Caco-2 (cell line): Measurements from ENCODE around the gene TMEM62. TPM values are rescaled to one million over a fixed set of nuclear protein-coding genes. Genes with fewer than 3 reads are reported as not detected.

ENCODE experiments used
- BruUV-seq: library from RNA; stranded (reverse); fragments of 400-500 nt; replicated peaks from 2 replicates; lab custom pipeline; 2021; lab: Mats Ljungman, UMichigan
- CTCF ChIA-PET: fragments of 300-600 bp; sonication (Branson Sonifier 250); formaldehyde crosslinking; loops from one replicate; lab custom pipeline; 2022; ENCODE audit warnings: antibody characterized with exemption; lab: Charles Lee
- POLR2A ChIA-PET: fragments of 300-600 bp; sonication (Branson Sonifier 250); formaldehyde crosslinking; loops from one replicate; lab custom pipeline; 2022; ENCODE audit warnings: antibody characterized with exemption; lab: Charles Lee
- DNase-seq, 2 experiments: peaks; one replicate each; pipeline versions ENCODE4 v3.0.0 to v3.0.0-alpha.2; 2020 to 2022
- H3K27me3 ChIP-seq: replicated peaks from 2 replicates; pipeline ENCODE4 v1.6.0; 2011; ENCODE audit warnings: low read length; ENCODE audit not compliant: control insufficient read depth, insufficient read depth
- H3K36me3 ChIP-seq: 2 replicates; pipeline ENCODE4 v1.5.1; 2011; ENCODE audit warnings: low read length; ENCODE audit not compliant: control insufficient read depth, insufficient read depth
- H3K4me1 ChIP-seq: fragments of 250-450 bp; sonication (Bioruptor Pico); 2 replicates; pipeline ENCODE4 v1.5.1; 2020; ENCODE audit warnings: mild to moderate bottlenecking
- H3K4me3 ChIP-seq: 2 replicates; pipeline ENCODE4 v1.5.1; 2011; ENCODE audit warnings: low read depth, mild to moderate bottlenecking, control low read depth, low read length
- H3K9me3 ChIP-seq: fragments of 250-450 bp; sonication (Bioruptor Pico); 2 replicates; pipeline ENCODE4 v1.5.1; 2020; ENCODE audit warnings: mild to moderate bottlenecking, moderate library complexity
- H3K27ac Mint-ChIP-seq: one replicate; pipeline ENCODE4 v1.8.0; 2022; ENCODE audit warnings: mixed read lengths; ENCODE audit not compliant: unreplicated experiment
- H3K27me3 Mint-ChIP-seq: one replicate; pipeline ENCODE4 v1.8.0; 2022; ENCODE audit warnings: mixed read lengths; ENCODE audit not compliant: insufficient read depth, unreplicated experiment
- H3K36me3 Mint-ChIP-seq: one replicate; pipeline ENCODE4 v1.8.0; 2022; ENCODE audit warnings: mild to moderate bottlenecking, mixed read lengths; ENCODE audit not compliant: insufficient read depth, unreplicated experiment
- H3K4me1 Mint-ChIP-seq: one replicate; pipeline ENCODE4 v1.8.0; 2022; ENCODE audit warnings: low read depth, mixed read lengths; ENCODE audit not compliant: unreplicated experiment
- H3K4me3 Mint-ChIP-seq: one replicate; pipeline ENCODE4 v1.8.0; 2022; ENCODE audit warnings: mild to moderate bottlenecking, moderate library complexity, mixed read lengths; ENCODE audit not compliant: unreplicated experiment
- H3K9me3 Mint-ChIP-seq: one replicate; pipeline ENCODE4 v1.8.0; 2022; ENCODE audit warnings: mixed read lengths; ENCODE audit not compliant: unreplicated experiment
- intact Hi-C: fragments of 100-400 bp; cut with micrococcal nuclease; formaldehyde crosslinking; loops from one replicate; pipeline ENCODE4 v1.10.0; 2022; ENCODE audit not compliant: unreplicated experiment
- total RNA-seq: library from RNA; stranded (reverse); gene quantifications from 2 replicates; pipeline ENCODE4 v1.2.3, GENCODE V29; 2022
- TF ChIP-seq, protein P1 (sequence below), 2 experiments: fragments of 200-600 bp in 1 of 2; IDR thresholded peaks; 1 replicate in 1 of 2; 2 replicates in 1 of 2; pipeline versions ENCODE4 v1.5.1 to v1.8.0; 2011 to 2022; ENCODE audit warnings: antibody characterized with exemption in 1 of 2, control low read depth in 1 of 2, inconsistent platforms in 1 of 2, low read depth in 1 of 2, low read length in 1 of 2, mild to moderate bottlenecking in 1 of 2, moderate library complexity in 1 of 2; ENCODE audit not compliant: insufficient read depth in 1 of 2, severe bottlenecking in 1 of 2, unreplicated experiment in 1 of 2

TMEM62 gene
- total RNA-seq, 1 experiment from 2014 or later, result 23.7 TPM

DNA sequence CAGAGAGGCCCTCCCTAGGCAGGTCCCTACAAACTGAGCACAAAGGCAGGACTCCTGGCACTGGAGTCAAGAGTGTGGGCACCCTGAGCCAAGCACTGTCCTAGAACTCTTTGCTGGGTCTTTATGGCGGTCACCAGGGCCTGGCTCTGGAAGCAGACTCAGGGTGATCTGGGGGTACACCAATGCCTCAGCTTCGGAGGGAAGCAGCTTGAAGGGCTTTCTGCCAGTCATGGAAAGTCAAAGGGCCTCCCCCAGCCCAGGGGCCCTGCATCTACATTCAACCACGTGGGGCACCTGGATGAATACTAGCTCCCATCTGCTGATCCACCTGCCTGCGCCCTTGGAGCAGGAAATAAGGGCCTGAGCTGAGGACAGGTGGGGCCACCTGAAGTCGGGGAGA is 80.1 kb downstream of the TMEM62 start:
- ChIA-PET CTCF (interaction anchor here (0.9 to 1.7 kb wide), 2 partner anchors 9 to 72 kb away, joined by 3 to 4 read pairs; no protein-coding TSS in a partner anchor), POLR2A (no interaction called here)
- no peak for DNase-seq
- H3K27me3 Mint-ChIP-seq, result peaks cover 2% of the 10 kb centered on the region
- peaks cover 8% of the 10 kb centered on the region for H3K9me3 Mint-ChIP-seq
- H3K27ac Mint-ChIP-seq, result no peak overlapping the region
- Histone ChIP-seq H3K9me3 (no peaks in the 10 kb centered on the region), H3K4me3 (no peak overlapping the region), H3K27me3 (no peaks in the 10 kb centered on the region), H3K4me1 (no peaks in the 10 kb centered on the region), H3K36me3 (no peaks in the 10 kb centered on the region)
- no peaks in the 10 kb centered on the region for H3K36me3 Mint-ChIP-seq
- no TSS peak for BruUV-seq
- peaks cover 7% of the 10 kb centered on the region for H3K4me1 Mint-ChIP-seq
- intact Hi-C loops, result no loop called here
- no peak overlapping the region for H3K4me3 Mint-ChIP-seq
- TF ChIP-seq, protein P1, sequence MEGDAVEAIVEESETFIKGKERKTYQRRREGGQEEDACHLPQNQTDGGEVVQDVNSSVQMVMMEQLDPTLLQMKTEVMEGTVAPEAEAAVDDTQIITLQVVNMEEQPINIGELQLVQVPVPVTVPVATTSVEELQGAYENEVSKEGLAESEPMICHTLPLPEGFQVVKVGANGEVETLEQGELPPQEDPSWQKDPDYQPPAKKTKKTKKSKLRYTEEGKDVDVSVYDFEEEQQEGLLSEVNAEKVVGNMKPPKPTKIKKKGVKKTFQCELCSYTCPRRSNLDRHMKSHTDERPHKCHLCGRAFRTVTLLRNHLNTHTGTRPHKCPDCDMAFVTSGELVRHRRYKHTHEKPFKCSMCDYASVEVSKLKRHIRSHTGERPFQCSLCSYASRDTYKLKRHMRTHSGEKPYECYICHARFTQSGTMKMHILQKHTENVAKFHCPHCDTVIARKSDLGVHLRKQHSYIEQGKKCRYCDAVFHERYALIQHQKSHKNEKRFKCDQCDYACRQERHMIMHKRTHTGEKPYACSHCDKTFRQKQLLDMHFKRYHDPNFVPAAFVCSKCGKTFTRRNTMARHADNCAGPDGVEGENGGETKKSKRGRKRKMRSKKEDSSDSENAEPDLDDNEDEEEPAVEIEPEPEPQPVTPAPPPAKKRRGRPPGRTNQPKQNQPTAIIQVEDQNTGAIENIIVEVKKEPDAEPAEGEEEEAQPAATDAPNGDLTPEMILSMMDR (IDR thresholded peaks at IDR 0.05; ENCODE audit: insufficient read depth in 1 of 2, low read depth in 1 of 2, low read length in 1 of 2, severe bottlenecking in 1 of 2, unreplicated experiment in 1 of 2), result no peak

DNA sequence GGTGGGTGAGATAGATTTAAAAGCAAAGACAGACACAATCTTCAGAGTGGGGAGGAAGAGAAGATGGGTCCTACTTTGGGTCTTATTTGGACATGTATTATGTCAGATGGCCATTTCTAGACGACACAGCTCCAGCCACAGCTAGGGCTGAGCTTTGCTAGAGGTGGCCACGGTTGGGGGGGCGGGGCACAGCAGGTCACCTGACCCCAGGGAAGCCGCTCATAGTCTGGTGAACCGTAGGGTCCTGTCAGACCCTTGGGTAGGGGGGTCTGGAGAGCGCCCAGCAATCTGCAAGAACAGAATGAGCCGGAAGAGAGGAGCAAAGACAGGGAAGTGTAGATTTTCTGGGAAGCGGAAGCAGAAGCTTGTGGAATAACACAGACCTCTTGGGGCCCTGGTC is 80.8 kb downstream of the TMEM62 start:
- no peak overlapping the region for H3K27ac Mint-ChIP-seq
- Histone ChIP-seq H3K9me3 (no peaks in the 10 kb centered on the region), H3K27me3 (no peaks in the 10 kb centered on the region), H3K4me1 (no peaks in the 10 kb centered on the region), H3K4me3 (no peak overlapping the region), H3K36me3 (no peaks in the 10 kb centered on the region)
- POLR2A ChIA-PET, result no interaction called here
- no peaks in the 10 kb centered on the region for H3K36me3 Mint-ChIP-seq
- TF ChIP-seq, protein P1 (IDR thresholded peaks at IDR 0.05; ENCODE audit: insufficient read depth in 1 of 2, low read depth in 1 of 2, low read length in 1 of 2, severe bottlenecking in 1 of 2, unreplicated experiment in 1 of 2), result no peak
- DNase-seq, result no peak
- peaks cover 8% of the 10 kb centered on the region for H3K9me3 Mint-ChIP-seq
- intact Hi-C loops, result no loop called here
- peaks cover 7% of the 10 kb centered on the region for H3K4me1 Mint-ChIP-seq
- CTCF ChIA-PET, result interaction anchor here (0.8 to 1.1 kb wide), 2 partner anchors 10 to 11 kb away, joined by 3 to 5 read pairs; no protein-coding TSS in a partner anchor
- no peak overlapping the region for H3K4me3 Mint-ChIP-seq
- BruUV-seq, result no TSS peak
- peaks cover 2% of the 10 kb centered on the region for H3K27me3 Mint-ChIP-seq

DNA sequence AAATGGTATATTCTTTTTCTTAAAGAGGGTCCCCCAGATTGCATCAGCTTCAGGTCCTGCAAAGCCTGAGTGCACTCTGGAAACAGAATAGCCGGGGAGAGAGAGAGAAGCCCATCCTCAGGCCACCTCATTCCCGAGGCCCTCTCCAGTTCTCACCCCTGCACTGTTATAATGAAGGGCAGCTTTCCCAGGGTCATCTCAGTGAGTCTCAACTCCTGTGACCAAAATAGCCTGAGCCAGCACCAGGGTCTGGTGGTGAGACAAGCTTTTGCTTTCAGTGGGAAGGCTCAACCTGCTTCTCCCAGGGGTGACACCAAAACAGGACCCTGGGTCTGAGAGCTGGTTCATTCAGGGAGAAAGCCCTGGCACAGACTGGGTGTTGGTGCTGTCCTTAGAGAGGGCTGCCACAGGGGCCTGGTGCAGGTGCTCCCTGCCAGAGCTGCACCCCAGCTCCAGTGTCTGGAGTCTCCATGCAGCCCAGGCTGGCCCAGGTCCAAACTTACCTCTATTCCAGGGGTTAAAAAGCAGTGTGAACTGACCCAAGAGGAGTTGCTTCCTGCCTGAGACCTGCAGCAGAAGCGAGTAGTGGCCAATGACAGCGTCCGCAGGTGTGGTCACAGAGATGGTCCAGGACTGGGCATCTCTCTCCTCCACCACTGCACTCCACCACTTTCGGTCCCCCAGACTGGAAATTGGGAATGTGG is 81.4 kb downstream of the TMEM62 start:
- intact Hi-C loops, result no loop called here
- Mint-ChIP-seq H3K4me1 (peaks cover 7% of the 10 kb centered on the region), H3K36me3 (no peaks in the 10 kb centered on the region), H3K9me3 (peaks cover 8% of the 10 kb centered on the region), H3K4me3 (no peak overlapping the region), H3K27me3 (peaks cover 2% of the 10 kb centered on the region), H3K27ac (no peak overlapping the region)
- H3K4me3 ChIP-seq, result no peak overlapping the region
- H3K4me1 ChIP-seq, result no peaks in the 10 kb centered on the region
- H3K9me3 ChIP-seq, result no peaks in the 10 kb centered on the region
- ChIA-PET CTCF (interaction anchor here (0.8 to 1.1 kb wide), 2 partner anchors 11 kb away, joined by 3 to 5 read pairs; no protein-coding TSS in a partner anchor), POLR2A (no interaction called here)
- H3K27me3 ChIP-seq, result no peaks in the 10 kb centered on the region
- BruUV-seq, result no TSS peak
- TF ChIP-seq, protein P1 (IDR thresholded peaks at IDR 0.05; ENCODE audit: insufficient read depth in 1 of 2, low read depth in 1 of 2, low read length in 1 of 2, severe bottlenecking in 1 of 2, unreplicated experiment in 1 of 2), result no peak
- DNase-seq, result peak in 1 of 2 experiments; percentile 12
- no peaks in the 10 kb centered on the region for H3K36me3 ChIP-seq
